D341Med (cell line): Measurements from ENCODE around the gene CD300A.

Experiments
- DNase-seq: peaks from one replicate; pipeline ENCODE4 v3.0.0; 2012; ENCODE audit warnings: low spot score

Gene CD300A

DNA sequence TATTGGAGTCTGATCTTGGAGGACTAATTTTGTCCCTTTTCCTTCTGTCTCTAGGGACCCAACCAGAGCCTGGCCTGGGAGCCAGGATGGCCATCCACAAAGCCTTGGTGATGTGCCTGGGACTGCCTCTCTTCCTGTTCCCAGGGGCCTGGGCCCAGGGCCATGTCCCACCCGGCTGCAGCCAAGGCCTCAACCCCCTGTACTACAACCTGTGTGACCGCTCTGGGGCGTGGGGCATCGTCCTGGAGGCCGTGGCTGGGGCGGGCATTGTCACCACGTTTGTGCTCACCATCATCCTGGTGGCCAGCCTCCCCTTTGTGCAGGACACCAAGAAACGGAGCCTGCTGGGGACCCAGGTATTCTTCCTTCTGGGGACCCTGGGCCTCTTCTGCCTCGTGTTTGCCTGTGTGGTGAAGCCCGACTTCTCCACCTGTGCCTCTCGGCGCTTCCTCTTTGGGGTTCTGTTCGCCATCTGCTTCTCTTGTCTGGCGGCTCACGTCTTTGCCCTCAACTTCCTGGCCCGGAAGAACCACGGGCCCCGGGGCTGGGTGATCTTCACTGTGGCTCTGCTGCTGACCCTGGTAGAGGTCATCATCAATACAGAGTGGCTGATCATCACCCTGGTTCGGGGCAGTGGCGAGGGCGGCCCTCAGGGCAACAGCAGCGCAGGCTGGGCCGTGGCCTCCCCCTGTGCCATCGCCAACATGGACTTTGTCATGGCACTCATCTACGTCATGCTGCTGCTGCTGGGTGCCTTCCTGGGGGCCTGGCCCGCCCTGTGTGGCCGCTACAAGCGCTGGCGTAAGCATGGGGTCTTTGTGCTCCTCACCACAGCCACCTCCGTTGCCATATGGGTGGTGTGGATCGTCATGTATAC is 26.5 kb upstream of the CD300A start:
- no peak for DNase-seq

DNA sequence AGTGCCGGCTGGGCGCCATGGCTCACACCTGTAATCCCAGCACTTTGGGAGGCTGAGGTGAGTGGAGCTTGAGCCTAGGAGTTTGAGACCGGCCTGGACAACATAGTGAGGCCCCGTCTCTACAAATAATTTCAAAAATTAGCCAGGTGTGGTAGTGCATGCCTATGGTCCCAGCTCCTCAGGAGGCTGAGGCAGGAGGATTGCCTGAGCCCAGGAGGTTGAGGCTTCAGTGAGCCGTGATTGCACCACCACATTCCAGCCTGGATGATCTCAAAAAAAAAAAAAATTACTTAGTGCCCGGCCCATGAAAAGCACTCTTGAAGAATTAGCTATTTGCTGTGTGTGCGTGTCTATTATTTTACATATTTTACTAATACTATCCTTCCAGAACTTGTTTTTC is 24.9 kb upstream of the CD300A start:
- DNase-seq: no peak

- DNase-seq: no peak
Observed at GRCh38 chr17:74442291-74442669, 24.2 kb upstream of the CD300A start.

DNA sequence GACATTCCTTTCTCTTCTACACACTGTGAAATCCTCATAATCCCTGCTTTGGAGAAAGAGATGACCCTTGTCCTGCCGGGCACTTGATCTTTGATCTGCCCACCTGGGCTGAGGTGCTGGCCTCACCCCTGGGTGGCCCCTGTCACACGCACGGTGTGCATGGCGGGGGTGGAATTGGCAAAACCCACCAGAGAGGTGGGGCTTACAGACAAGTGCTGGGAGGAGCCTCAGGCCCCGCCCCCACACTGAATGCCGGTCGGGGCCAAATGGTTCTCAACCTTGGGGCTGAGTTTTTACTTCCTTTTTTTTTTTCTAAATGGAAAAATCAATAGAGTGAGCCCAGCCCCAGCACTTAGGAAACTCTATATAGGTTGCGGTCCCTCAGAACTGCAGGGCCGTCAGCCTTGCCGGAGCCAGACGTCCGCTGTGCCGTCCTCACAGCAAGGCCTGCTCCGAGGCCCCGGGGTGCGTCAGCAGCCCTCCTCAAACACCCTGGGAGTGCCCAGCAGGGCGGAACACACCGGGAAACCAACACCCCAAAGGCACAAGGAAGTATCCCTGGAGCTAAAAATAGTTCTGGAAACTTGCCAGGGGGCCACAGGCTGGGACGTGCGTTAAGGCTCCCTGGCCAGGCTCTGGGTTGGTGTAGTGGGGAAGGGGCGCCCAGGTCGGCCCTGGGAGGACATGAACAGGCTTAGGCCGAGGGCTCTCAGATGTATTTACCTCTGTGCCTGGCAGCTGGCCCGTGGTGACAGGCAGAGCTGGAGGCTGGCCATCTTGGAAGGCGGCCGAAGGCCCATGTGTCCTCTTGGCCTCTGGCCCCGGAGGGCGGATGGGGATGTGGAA is 23.5 kb upstream of the CD300A start:
- no peak for DNase-seq

DNA sequence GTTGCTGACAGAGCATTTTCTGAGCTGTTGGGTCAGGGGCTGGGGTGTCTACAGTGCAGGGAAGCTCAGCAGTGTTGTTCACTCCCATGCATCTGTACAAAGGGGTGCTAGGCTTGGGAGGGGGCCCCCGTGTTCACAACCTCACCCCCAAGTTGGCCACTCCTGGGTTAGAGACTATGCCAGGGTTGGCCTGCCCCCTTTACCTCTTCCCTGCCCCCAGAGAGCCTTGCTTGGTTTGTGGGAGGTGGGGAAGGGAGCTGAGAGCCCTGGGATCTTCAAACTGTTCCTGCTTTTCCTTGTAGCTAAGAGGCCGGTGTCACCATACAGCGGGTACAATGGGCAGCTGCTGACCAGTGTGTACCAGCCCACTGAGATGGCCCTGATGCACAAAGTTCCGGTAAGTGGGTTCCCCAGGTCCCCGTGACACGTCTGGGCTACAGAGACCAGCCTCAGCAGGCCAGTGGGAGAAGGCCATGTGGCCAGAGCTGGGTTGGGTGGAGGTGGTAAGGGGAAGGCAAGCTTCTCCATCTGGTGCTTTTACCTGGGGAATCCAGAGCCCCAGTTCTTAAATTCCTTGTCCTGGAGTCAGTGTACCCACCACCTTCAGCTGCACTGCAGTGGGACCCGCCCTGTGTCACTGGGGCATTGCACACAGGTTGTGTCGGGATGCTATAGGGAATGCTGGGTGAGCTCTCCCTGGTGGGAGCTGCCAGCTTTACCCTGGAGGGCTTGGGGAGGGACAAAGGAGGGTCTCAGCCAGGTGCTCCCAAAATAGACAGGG is 22.7 kb upstream of the CD300A start:
- no peak for DNase-seq

GRCh38 chr17:74444406-74444805 is 22.0 kb upstream of the CD300A start:
- no peak for DNase-seq

GRCh38 chr17:74445158-74445557 is 21.3 kb upstream of the CD300A start:
- no peak for DNase-seq

DNA sequence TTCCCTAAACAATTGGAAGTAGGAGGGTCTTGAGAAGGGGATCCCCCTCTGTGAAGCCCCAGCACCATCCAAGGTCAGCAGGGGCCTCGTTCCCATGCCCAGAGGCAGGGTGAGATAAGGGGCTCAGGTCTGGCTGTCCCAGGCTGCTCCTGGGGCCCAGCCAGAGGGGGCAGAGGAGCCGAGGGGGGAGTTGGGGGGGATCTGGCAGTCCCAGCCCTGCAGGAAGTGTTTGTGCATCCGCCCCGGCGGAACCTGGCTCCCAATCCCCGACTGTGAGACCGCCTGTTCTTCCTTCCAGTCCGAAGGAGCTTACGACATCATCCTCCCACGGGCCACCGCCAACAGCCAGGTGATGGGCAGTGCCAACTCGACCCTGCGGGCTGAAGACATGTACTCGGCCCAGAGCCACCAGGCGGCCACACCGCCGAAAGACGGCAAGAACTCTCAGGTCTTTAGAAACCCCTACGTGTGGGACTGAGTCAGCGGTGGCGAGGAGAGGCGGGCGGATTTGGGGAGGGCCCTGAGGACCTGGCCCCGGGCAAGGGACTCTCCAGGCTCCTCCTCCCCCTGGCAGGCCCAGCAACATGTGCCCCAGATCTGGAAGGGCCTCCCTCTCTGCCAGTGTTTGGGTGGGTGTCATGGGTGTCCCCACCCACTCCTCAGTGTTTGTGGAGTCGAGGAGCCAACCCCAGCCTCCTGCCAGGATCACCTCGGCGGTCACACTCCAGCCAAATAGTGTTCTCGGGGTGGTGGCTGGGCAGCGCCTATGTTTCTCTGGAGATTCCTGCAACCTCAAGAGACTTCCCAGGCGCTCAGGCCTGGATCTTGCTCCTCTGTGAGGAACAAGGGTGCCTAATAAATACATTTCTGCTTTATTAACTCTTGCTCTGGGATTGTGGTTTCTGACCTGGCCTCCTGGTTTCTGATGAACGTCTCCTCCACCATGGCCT is 19.6 kb upstream of the CD300A start:
- no peak for DNase-seq

DNA sequence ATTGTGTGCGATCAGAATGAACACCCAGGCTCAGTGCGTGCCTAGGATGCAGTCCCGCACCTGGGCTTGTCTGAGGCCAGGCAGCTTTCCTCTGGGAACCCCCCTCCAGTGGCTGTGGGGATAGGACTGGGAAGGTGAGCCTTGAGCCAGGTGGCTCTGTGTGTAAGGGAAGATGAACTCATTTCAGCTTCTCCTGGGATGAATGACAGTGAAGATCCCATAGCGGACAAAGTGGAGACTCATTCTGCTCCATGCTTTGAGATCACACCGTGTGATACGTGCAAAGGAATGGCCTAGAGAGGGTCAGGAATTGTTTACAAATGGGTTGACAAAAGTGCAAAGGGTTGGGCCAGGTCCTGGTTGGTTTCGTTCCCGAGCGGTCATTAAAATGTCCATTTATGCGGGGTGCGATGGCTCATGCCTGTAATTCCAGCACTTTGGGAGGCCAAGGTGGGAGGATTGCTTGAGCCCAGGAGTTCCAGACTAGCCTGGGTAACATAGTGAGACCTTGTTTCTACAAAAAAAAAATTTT is 18.7 kb upstream of the CD300A start:
- no peak for DNase-seq

DNA sequence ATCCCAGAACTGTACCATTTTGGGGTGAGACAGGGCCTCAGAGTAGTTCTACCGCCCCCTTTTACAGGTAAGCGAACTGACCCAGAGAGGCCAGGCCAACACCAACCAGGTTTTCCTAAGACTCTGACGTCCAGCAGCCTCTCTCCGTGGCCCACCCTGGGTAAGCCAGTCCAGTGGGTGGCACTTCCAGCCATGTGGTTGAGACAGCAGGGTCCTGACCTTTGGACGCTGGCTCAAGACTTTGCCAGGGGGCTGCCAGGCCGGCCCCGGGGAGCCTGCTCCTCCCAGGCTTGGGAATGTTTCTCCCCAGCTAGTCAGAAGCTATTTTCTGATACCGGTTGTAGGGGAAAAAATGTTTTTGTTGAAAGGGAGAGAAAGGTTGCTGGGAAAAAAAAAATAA is 17.7 kb upstream of the CD300A start:
- DNase-seq: no peak

- DNase-seq: no peak
Observed at GRCh38 chr17:74449306-74449705, 17.1 kb upstream of the CD300A start.

DNA sequence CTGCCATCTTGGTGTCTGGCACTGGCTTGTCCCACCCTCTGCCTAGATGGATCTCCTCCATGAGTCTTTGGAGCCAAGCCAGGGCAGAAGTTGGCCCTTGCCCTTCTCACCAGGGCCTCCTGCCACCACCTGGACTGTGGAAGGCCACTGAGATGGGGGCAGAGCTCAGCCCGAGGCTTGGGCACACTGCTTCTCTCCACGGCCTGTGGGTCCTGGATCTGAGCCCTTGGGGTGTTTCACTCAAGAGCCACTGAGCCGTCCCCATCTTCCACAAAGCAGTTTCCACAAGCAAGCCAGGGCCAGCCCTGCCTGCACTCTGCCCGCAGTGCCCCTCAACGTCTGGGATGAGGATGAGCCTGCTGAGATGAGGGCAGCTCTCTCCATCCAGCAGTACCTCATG is 16.7 kb upstream of the CD300A start:
- DNase-seq: no peak

DNA sequence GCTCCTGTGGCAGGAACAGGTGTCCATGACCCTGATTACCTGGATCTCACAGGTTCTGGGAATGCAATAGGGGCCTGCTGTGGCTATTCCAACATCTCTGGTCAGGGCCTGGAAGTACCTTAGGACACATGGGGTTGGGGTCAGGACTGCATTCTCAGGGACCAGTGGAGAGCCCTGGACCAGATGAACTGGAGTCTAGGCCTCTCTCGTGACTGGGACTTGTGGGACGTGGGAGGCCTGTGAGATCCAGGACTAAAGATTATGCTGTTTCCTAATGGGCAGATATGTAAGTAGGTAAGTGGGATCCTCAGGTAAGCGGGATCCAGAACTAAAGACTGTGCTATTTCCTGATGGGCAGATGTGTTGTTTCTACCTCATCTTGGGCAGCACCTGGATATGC is 16.2 kb upstream of the CD300A start:
- DNase-seq: no peak

GRCh38 chr17:74450925-74451403 is 15.5 kb upstream of the CD300A start:
- no peak for DNase-seq

GRCh38 chr17:74451557-74451956 is 14.9 kb upstream of the CD300A start:
- DNase-seq: no peak

DNA sequence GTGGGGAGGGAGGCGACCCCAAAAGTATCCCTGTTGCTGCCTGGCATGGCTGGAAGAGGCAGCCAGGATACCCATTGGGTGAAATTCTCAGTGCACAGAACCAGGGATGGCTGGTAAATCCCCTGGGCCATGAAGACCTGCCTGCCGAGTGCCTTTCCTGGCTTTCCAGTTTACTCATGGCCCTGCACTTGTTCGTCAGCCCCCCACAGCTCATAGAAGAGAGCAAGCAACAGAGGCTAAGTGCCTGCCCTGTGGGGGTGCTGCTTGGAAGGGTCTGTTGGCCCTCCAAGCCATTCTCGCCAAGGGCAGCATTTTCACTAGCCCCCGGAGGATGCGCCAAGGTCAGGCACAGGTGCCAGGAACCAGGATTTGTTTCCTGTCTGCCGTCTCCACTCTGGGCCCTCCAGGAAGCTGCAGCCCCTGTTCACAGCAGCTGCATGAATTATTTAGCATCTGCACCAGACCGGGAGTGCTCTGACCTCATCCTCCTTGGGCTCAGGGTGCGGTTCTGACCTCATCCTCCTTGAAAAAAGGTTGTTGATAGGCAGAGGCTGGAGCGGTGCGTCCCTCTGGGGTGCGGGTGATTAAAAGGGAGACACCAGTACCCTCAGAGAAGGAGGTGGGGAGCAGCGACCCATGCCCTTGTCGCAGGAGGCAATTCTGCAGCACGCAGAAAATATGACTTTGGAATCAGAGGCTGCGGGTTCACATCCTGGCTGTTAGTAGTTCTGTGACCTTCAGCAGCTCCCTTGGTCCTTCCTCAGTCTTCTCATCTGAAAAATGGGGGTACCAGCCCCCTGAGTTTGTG is 14.2 kb upstream of the CD300A start:
- DNase-seq: no peak

DNA sequence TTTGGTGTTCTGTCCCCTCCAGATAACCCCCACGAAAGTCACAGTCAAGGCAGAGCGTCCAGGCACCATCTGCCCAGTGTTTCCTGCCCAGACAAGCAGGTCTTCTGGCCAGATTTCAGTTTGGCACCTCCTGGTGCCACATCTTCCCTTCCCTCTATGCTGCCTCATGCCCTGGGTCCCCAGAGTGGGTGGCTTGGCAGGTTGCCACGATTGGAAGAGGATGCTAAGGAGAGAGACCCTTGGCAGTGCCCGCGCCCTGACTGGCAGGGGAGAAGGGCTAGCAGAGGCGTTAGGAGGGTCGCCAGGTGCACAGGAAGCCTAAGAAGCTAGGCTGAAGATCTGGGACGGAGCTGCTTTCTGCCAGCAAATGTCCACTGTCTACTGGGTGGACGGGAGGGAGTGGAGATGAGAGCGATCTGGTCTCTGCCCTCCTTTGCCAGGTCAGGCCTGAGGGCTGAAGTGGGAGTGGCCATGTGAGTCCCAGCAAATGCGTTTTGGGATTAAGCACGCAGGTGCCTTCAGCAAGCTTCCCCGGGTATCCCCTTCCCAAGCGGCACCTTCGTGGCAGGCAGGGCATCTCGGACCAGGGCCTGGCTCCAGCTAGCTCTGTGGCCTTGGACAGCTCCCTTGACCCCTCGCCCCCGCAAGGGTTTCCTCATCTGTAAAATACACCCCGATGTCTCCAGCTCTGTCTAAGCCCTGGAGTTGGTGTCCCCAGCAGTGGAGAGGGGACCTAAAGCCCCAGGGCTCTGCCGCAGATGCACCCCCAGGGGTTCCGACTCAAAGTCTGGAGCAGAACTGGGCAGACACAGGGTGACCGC is 13.4 kb upstream of the CD300A start:
- no peak for DNase-seq

GRCh38 chr17:74453665-74454196 is 12.7 kb upstream of the CD300A start:
- DNase-seq: peak; percentile 100
